Measurements from ENCODE around the gene INPP5D. TPM values are rescaled to one million over a fixed set of nuclear protein-coding genes. Genes with fewer than 3 reads are reported as not detected.
"Not testable (repeated sequence)": the region's sequence is repeated elsewhere in the genome, so short reads cannot be mapped to it uniquely, and the experiment has no call there.

Gene INPP5D
- total RNA-seq, 1 donor from 2014 or later, result 275 TPM

DNA sequence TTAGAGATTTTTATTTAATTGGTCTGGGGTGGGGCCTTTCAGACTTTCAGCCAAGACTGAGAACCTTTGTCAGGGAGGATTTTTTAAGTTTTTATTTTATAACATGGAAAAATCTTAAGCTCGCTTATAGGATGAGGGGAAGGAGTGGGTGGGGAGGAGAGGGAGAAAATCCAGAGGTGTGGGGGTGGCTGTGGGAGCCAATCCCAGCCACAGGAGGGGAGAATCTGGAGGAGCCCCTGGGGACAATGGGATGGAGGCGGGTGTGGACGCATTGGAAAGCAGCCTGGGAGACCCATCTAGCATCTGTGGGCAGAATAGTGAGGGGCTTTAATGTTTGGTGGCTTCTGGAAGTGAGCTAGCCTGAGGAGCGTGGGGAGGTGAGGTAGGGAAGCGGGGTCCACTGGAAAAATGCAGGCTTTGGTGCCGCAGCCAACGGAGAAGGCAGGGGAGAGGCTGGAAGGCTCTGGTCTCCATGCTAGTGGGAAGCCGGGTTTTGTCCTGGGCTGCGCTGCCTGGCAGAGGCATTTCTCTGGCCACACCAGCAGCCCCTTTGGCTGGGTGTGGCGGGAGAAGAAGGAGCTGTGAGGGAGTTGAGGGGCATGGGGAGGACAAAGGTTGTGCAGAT lies 11.5 kb upstream of the INPP5D start:
- Mint-ChIP-seq H3K4me3 (no peak overlapping the region), H3K36me3 (ENCODE audit: low read depth) (no peaks in the 10 kb centered on the region), H3K27me3 (peaks cover under 1% of the 10 kb centered on the region), H3K9me3 (no peaks in the 10 kb centered on the region), H3K27ac (no peak overlapping the region), H3K4me1 (peaks cover under 1% of the 10 kb centered on the region)
- TF ChIP-seq, protein P1, sequence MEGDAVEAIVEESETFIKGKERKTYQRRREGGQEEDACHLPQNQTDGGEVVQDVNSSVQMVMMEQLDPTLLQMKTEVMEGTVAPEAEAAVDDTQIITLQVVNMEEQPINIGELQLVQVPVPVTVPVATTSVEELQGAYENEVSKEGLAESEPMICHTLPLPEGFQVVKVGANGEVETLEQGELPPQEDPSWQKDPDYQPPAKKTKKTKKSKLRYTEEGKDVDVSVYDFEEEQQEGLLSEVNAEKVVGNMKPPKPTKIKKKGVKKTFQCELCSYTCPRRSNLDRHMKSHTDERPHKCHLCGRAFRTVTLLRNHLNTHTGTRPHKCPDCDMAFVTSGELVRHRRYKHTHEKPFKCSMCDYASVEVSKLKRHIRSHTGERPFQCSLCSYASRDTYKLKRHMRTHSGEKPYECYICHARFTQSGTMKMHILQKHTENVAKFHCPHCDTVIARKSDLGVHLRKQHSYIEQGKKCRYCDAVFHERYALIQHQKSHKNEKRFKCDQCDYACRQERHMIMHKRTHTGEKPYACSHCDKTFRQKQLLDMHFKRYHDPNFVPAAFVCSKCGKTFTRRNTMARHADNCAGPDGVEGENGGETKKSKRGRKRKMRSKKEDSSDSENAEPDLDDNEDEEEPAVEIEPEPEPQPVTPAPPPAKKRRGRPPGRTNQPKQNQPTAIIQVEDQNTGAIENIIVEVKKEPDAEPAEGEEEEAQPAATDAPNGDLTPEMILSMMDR (IDR thresholded peaks at IDR 0.05), result no peak
- DNase-seq (peak; percentile 12), ATAC-seq (ENCODE audit: low read depth) (no peak)
- intact Hi-C loops (cut with micrococcal nuclease), result no loop called here
- CTCF ChIA-PET, result no interaction called here
- POLR2A ChIA-PET, result interaction anchor here (0.7 kb wide), 1 partner anchor 89 kb away, joined by 4 read pairs; no protein-coding TSS in a partner anchor

DNA sequence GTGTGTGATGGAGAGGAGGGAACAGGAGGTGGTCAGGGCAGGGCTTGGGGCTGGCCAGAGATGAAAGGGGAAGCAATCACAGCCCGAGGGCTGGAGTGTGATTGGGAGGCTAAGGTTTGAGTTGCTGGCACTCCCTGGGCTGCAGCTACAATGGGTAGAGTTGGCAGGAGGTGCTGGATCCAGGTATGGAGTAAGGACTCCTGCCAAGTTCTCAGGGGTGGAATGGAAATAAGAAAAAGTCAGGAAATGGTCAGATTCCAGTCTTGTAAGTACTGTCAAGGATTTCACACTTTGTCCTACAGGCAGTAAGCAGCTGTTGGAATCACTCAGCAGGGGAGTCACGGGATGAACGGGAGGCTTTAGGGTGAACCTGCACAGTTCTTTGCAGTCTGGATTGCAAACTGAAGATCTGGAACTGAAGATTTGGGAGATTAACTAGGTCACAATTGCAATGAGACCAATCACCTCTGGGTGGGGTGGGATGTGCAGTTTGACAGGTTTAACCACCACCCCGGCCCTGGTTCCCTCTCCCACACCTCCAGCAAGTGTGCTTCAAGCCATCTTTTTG lies 10.9 kb upstream of the INPP5D start:
- ATAC-seq (ENCODE audit: low read depth) (peak; percentile 40), DNase-seq (no peak)
- no peak overlapping the region for H3K4me3 Mint-ChIP-seq
- ChIA-PET CTCF (interaction anchor here (0.7 to 1.3 kb wide), 2 partner anchors 11 to 201 kb away, joined by 3 to 4 read pairs; partner anchors contain the start of gene INPP5D), POLR2A (no interaction called here)
- no peaks in the 10 kb centered on the region for H3K9me3 Mint-ChIP-seq
- no peaks in the 10 kb centered on the region for H3K36me3 Mint-ChIP-seq (ENCODE audit: low read depth)
- intact Hi-C loops (cut with micrococcal nuclease), result no loop called here
- H3K27me3 Mint-ChIP-seq, result peaks cover 3% of the 10 kb centered on the region
- H3K4me1 Mint-ChIP-seq, result peaks cover 7% of the 10 kb centered on the region
- TF ChIP-seq, protein P1 (IDR thresholded peaks at IDR 0.05), result no peak
- no peak overlapping the region for H3K27ac Mint-ChIP-seq

DNA sequence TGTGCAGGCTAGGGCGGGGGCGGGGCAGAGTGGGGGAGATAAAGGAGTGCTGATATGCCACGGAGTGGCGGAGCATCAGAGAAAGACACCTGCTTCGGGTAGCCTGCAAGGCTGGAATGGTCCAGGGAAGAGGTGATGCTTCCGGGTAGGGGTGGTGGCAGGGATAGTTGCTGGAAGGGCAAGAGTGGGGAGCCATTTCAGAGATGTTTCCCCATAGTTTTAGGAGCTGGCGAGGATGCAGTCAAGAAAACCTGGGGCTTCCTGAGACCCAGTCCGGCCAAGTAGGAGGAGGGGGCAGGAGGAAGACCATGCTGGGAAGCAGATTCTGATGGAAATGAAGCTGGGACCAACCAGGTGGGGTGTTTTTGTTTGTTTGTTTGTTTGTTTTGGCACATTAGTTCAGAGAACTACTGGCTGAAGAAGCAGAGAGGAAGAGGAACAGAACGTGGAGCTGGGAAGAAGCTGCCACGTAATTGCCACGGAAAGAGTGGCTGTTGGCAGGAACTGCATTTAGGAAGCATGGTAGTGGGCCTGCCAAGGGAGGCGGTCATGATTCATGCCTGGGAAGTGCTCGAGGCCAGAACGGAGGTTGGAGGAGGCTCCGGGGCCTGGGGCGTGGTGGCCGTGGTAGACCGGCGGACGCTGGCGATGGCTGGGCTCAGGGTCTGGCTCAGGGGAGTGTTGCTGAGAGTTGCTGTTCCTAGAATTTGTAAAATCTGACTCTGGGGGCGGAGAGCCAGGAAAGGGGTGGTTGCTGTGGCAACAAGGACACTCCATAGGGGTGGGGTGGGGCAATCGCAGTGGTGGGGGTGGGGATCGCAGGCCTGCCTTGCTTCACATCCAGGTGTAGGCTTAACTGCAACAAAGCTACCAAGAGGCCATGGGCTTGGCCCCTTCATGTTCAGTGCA lies 8.6 kb upstream of the INPP5D start:
- TF ChIP-seq, protein P1 (IDR thresholded peaks at IDR 0.05), result no peak
- H3K36me3 Mint-ChIP-seq (ENCODE audit: low read depth), result no peaks in the 10 kb centered on the region
- ChIA-PET CTCF (interaction anchor here (1.0 to 3.2 kb wide), 2 partner anchors 9 to 52 kb away, joined by 3 to 9 read pairs; partner anchors contain the start of gene INPP5D), POLR2A (no interaction called here)
- no peaks in the 10 kb centered on the region for H3K9me3 Mint-ChIP-seq
- H3K27me3 Mint-ChIP-seq, result peaks cover 3% of the 10 kb centered on the region
- peaks cover 7% of the 10 kb centered on the region for H3K4me1 Mint-ChIP-seq
- no peak overlapping the region for H3K4me3 Mint-ChIP-seq
- intact Hi-C loops (cut with micrococcal nuclease), result loop anchor here (10.0 kb wide), 1 partner anchor 447 kb away; no protein-coding TSS in a partner anchor
- ATAC-seq (ENCODE audit: low read depth), result no peak
- H3K27ac Mint-ChIP-seq, result no peak overlapping the region
- DNase-seq, result no peak

DNA sequence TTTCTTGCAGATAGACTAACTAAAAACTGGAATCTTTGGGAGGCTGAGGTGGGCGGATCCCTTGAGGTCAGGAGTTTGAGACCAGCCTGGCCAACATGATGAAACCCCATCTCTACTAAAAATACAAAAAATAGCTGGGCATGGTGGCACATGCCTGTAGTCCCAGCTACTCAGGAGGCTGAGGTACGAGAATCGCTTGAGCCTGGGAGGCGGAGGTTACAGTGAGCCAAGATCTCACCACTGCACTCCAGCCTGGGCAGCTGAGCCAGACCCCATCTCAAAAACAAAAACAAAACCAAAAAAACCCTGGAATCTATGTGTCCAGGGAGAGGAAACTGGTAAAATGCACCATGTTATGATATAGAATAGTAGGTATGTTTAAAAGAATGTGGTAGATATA lies 7.6 kb upstream of the INPP5D start:
- POLR2A ChIA-PET, result interaction anchor here (0.6 to 0.8 kb wide), 2 partner anchors 41 to 90 kb away, joined by 3 read pairs; no protein-coding TSS in a partner anchor
- not testable (repeated sequence) for H3K9me3 Mint-ChIP-seq; H3K27ac Mint-ChIP-seq; DNase-seq; H3K4me3 Mint-ChIP-seq; ATAC-seq (ENCODE audit: low read depth); H3K27me3 Mint-ChIP-seq; H3K4me1 Mint-ChIP-seq; H3K36me3 Mint-ChIP-seq (ENCODE audit: low read depth)
- CTCF ChIA-PET, result interaction anchor here (1.0 to 3.2 kb wide), 7 partner anchors 8 to 201 kb away, joined by 3 to 16 read pairs (median 5); partner anchors contain the start of gene INPP5D
- intact Hi-C loops (cut with micrococcal nuclease), result loop anchor here (10.0 kb wide), 1 partner anchor 448 kb away; no protein-coding TSS in a partner anchor
